Lower leg skin (tissue), 4 donors: ENCODE data around the gene MYO1H. TPM values are rescaled to one million over a fixed set of nuclear protein-coding genes. Genes with fewer than 3 reads are reported as not detected.

Experiments used
- DNase-seq, 2 donors: peaks; one replicate each; pipeline ENCODE4 v3.0.0-alpha.2; 2019; ENCODE audit warnings: low spot score in 2 of 2
- H3K4me3 ChIP-seq: fragments of 200-600 bp; sonication (generic); 2 replicates; pipeline ENCODE4 v1.5.1; 2017; ENCODE audit warnings: mild to moderate bottlenecking, low read depth; ENCODE audit not compliant: poor library complexity, severe bottlenecking
- CTCF ChIP-seq, 3 donors: fragments of 450-650 bp; IDR thresholded peaks; one replicate each; pipeline ENCODE4 v1.5.1; 2016; ENCODE audit warnings: antibody characterized with exemption in 3 of 3, mild to moderate bottlenecking in 3 of 3, moderate library complexity in 2 of 3
- POLR2A ChIP-seq, 2 donors: fragments of 450-650 bp; IDR thresholded peaks; one replicate each; pipeline ENCODE4 v1.6.1; 2016 to 2017; ENCODE audit warnings: antibody characterized with exemption in 2 of 2, mild to moderate bottlenecking in 1 of 2, moderate library complexity in 1 of 2
- WGBS, 2 donors: methylation state at CpG; one replicate each; pipeline ENCODE4 v1.1.5; 2018; 5-methylcytosine and 5-hydroxymethylcytosine counted together
- intact Hi-C: fragments of 100-400 bp; cut with DNase I; formaldehyde crosslinking; loops from one replicate; pipeline ENCODE4 v1.15.0; 2023; ENCODE audit warnings: low total_unique reads
- total RNA-seq, 4 donors: library from RNA; depleted of rRNA; stranded (reverse); fragments of >200 nt; gene quantifications; one replicate each; pipeline ENCODE4 v1.1.0, GENCODE V29; 2016

MYO1H gene
- total RNA-seq, 4 donors from 2014 or later, result 0.20 to 0.75 TPM; not detected in 2

- WGBS, 2 donors, result 67 to 78% methylated on average over 1 of the region's 1 CpG
- intact Hi-C loops, result no loop called here
- no peak for TF ChIP-seq POLR2A (IDR thresholded peaks at IDR 0.05)
- no peak for TF ChIP-seq CTCF (IDR thresholded peaks at IDR 0.05)
- no peak for DNase-seq
- no peak overlapping the region for H3K4me3 ChIP-seq
Observed at GRCh38 chr12:109479761-109480160, 132.1 kb downstream of the MYO1H start.

- no peak for DNase-seq
- no peak overlapping the region for H3K4me3 ChIP-seq
- 90 to 93% methylated on average over 4 of the region's 4 CpGs for WGBS, 2 donors
- no peak for TF ChIP-seq POLR2A (IDR thresholded peaks at IDR 0.05)
- no peak for TF ChIP-seq CTCF (IDR thresholded peaks at IDR 0.05)
- intact Hi-C loops, result no loop called here
Observed at GRCh38 chr12:109480356-109480755, 132.7 kb downstream of the MYO1H start.

GRCh38 chr12:109481863-109482262 is 134.2 kb downstream of the MYO1H start:
- DNase-seq, result no peak
- intact Hi-C loops, result no loop called here
- no peak overlapping the region for H3K4me3 ChIP-seq
- TF ChIP-seq POLR2A (IDR thresholded peaks at IDR 0.05) (no peak), CTCF (IDR thresholded peaks at IDR 0.05) (no peak)
- 86 to 96% methylated on average over 1 of the region's 1 CpG for WGBS, 2 donors

GRCh38 chr12:109482491-109482890 is 134.8 kb downstream of the MYO1H start:
- intact Hi-C loops, result no loop called here
- no peak for DNase-seq
- 94 to 96% methylated on average over 2 of the region's 2 CpGs for WGBS, 2 donors
- H3K4me3 ChIP-seq, result no peak overlapping the region
- TF ChIP-seq POLR2A (IDR thresholded peaks at IDR 0.05) (no peak), CTCF (IDR thresholded peaks at IDR 0.05) (no peak)

GRCh38 chr12:109482894-109483293 is 135.2 kb downstream of the MYO1H start:
- DNase-seq, result no peak
- intact Hi-C loops, result no loop called here
- no peak overlapping the region for H3K4me3 ChIP-seq
- WGBS, 2 donors, result 74 to 83% methylated on average over 2 of the region's 2 CpGs
- TF ChIP-seq CTCF (IDR thresholded peaks at IDR 0.05), result no peak
- no peak for TF ChIP-seq POLR2A (IDR thresholded peaks at IDR 0.05)

- TF ChIP-seq CTCF (IDR thresholded peaks at IDR 0.05) (no peak), POLR2A (IDR thresholded peaks at IDR 0.05) (no peak)
- no peak overlapping the region for H3K4me3 ChIP-seq
- 92 to 97% methylated on average over 11 of the region's 11 CpGs for WGBS, 2 donors
- DNase-seq, result no peak
- intact Hi-C loops, result no loop called here
Observed at GRCh38 chr12:109483346-109483745, 135.6 kb downstream of the MYO1H start.
